Mesothelial cell of epicardium (in vitro differentiated cells): ENCODE results near the gene TGDS. TPM values are rescaled to one million over a fixed set of nuclear protein-coding genes. Genes with fewer than 3 reads are reported as not detected.

ENCODE experiments used
- DNase-seq, 2 experiments: peaks; one replicate each; pipeline ENCODE4 v3.0.0; 2021; ENCODE audit warnings: low spot score in 2 of 2; ENCODE audit not compliant: unreplicated experiment in 2 of 2
- H3K27ac Mint-ChIP-seq: 2 replicates; pipeline ENCODE4 v1.8.0; 2021; ENCODE audit warnings: mixed read lengths
- H3K27me3 Mint-ChIP-seq: 2 replicates; pipeline ENCODE4 v1.8.0; 2021; ENCODE audit warnings: low read depth, mixed read lengths
- H3K36me3 Mint-ChIP-seq: 2 replicates; pipeline ENCODE4 v1.8.0; 2021; ENCODE audit warnings: mixed read lengths
- H3K4me1 Mint-ChIP-seq: 2 replicates; pipeline ENCODE4 v1.8.0; 2021; ENCODE audit warnings: mixed read lengths
- H3K4me3 Mint-ChIP-seq: 2 replicates; pipeline ENCODE4 v1.8.0; 2021; ENCODE audit warnings: mild to moderate bottlenecking, moderate library complexity, mixed read lengths
- H3K9me3 Mint-ChIP-seq: 2 replicates; pipeline ENCODE4 v1.8.0; 2021; ENCODE audit warnings: mixed read lengths
- CTCF ChIP-seq: fragments of 200-600 bp; sonication (generic); IDR thresholded peaks from one replicate; pipeline ENCODE4 v1.5.0; 2021; ENCODE audit warnings: antibody characterized with exemption; ENCODE audit not compliant: unreplicated experiment
- total RNA-seq: library from RNA; stranded (reverse); gene quantifications from 3 replicates; pipeline ENCODE4 v1.2.1, GENCODE V29; 2021

Gene TGDS
- total RNA-seq, 1 donor from 2014 or later: 9.1 TPM

- DNase-seq: no peak
- no peak overlapping the region for H3K27ac Mint-ChIP-seq
- no peak overlapping the region for H3K4me3 Mint-ChIP-seq
- peaks cover 7% of the 10 kb centered on the region for H3K27me3 Mint-ChIP-seq
- peaks cover 18% of the 10 kb centered on the region for H3K4me1 Mint-ChIP-seq
- H3K36me3 Mint-ChIP-seq: no peaks in the 10 kb centered on the region
- no peak for TF ChIP-seq CTCF
- H3K9me3 Mint-ChIP-seq: no peaks in the 10 kb centered on the region
Measured at GRCh38 chr13:94544922-94545321, 51.0 kb downstream of the TGDS start.

- H3K4me1 Mint-ChIP-seq: peaks cover 13% of the 10 kb centered on the region
- no peak for TF ChIP-seq CTCF
Measured at GRCh38 chr13:94542917-94543316, 53.0 kb downstream of the TGDS start.

GRCh38 chr13:94537740-94538630, 58.0 kb downstream of the TGDS start:
- Mint-ChIP-seq H3K4me3 (no peak overlapping the region), H3K4me1 (no peaks in the 10 kb centered on the region), H3K36me3 (no peaks in the 10 kb centered on the region), H3K27ac (no peak overlapping the region), H3K9me3 (no peaks in the 10 kb centered on the region), H3K27me3 (peaks cover 6% of the 10 kb centered on the region)
- no peak for DNase-seq
- no peak for TF ChIP-seq CTCF

More at GRCh38 chr13:94542917-94543316, 53.0 kb downstream of the TGDS start:
- no peaks in the 10 kb centered on the region for H3K9me3 Mint-ChIP-seq
- no peaks in the 10 kb centered on the region for H3K36me3 Mint-ChIP-seq
- H3K4me3 Mint-ChIP-seq: no peak overlapping the region
- H3K27ac Mint-ChIP-seq: no peak overlapping the region
- peaks cover 6% of the 10 kb centered on the region for H3K27me3 Mint-ChIP-seq
- no peak for DNase-seq

- Mint-ChIP-seq H3K4me3 (no peak overlapping the region), H3K9me3 (peaks cover 11% of the 10 kb centered on the region), H3K27ac (no peak overlapping the region), H3K27me3 (peaks cover 6% of the 10 kb centered on the region), H3K36me3 (no peaks in the 10 kb centered on the region), H3K4me1 (no peaks in the 10 kb centered on the region)
- DNase-seq: no peak
- no peak for TF ChIP-seq CTCF
Measured at GRCh38 chr13:94535775-94536174, 60.2 kb downstream of the TGDS start.

- no peak for TF ChIP-seq CTCF
- H3K27ac Mint-ChIP-seq: no peak overlapping the region
- no peaks in the 10 kb centered on the region for H3K4me1 Mint-ChIP-seq
- peaks cover 8% of the 10 kb centered on the region for H3K27me3 Mint-ChIP-seq
- no peak for DNase-seq
- H3K4me3 Mint-ChIP-seq: no peak overlapping the region
- H3K9me3 Mint-ChIP-seq: peaks cover 16% of the 10 kb centered on the region
- H3K36me3 Mint-ChIP-seq: no peaks in the 10 kb centered on the region
Measured at GRCh38 chr13:94535231-94535630, 60.7 kb downstream of the TGDS start.
